Stimulated activated CD8-positive, alpha-beta memory T cell treated with anti-CD3 and anti-CD28 coated beads, Interleukin-2, amount 100 ng/mL, for 48 hours (primary cell): ENCODE results near the gene ATP4B.
"Not testable (repeated sequence)": the region's sequence is repeated elsewhere in the genome, so short reads cannot be mapped to it uniquely, and the experiment has no call there.

Experiments used
- DNase-seq, 2 donors: peaks; one replicate each; pipeline ENCODE4 v3.0.0-alpha.2; 2020; ENCODE audit warnings: low read depth in 2 of 2

ATP4B gene

DNA sequence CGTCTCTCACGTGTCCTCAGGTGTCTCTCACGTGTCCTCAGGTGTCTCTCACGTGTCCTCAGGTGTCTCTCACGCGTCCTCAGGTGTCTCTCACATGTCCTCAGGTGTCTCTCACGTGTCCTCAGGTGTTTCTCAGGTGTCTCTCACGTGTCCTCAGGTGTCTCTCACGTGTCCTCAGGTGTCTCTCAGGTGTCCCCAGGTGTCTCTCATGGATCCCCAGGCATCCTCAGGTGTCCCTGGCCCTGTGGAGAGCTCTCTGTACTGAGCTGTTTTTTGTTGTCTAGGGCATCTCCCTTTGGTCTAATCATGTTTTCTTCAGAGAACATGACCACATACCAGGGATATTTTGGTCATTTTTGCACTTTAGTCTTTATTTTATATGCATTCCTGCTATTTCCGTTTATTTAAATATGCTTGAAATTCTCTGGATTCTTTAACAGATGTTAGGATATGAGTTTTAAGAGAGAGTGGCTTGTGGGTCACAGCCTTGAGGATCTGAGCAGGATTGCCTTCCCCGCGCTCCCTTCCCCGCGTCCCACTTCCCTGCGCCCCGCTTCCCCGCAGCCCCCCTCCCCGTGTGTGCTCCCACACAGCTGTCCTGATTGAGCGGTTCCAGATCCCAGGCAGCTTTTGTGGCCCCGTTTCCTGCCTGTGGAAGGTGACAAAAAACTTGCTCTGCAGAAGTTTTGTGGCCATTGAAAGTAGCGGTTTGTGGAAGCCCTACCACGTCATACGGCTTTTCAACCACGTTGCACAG is 31.9 kb downstream of the ATP4B start:
- DNase-seq = no peak

DNA sequence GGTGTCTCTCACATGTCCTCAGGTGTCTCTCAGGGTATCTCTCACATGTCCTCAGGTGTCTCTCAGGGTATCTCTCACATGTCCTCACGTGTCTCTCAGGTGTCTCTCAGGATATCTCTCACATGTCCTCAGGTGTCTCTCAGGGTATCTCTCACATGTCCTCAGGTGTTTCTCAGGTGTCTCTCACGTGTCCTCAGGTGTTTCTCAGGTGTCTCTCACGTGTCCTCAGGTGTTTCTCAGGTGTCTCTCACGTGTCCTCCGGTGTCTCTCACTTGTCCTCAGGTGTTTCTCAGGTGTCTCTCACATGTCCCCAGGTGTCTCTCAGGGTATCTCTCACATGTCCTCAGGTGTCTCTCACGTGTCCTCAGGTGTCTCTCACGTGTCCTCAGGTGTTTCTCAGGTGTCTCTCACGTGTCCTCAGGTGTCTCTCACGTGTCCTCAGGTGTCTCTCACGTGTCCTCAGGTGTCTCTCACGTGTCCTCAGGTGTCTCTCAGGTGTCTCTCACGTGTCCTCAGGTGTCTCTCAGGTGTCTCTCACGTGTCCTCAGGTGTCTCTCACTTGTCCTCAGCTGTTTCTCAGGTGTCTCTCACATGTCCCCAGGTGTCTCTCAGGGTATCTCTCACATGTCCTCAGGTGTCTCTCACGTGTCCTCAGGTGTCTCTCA is 33.2 kb downstream of the ATP4B start:
- DNase-seq = not testable (repeated sequence)

DNA sequence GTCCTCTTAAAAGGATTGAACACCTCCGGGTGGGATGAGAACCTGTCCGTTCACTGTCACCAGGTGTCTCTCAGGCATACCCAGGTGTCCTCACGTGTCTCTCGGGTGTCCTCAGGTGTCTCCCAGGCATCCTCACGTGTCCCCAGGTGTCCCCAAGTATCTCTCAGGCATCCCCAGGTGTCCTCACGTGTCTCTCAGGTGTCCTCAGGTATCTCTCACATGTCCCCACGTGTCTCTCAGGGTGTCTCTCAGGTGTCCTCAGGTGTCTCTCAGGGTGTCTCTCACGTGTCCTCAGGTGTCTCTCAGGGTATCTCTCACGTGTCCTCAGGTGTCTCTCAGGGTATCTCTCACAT is 33.8 kb downstream of the ATP4B start:
- DNase-seq = no peak

DNA sequence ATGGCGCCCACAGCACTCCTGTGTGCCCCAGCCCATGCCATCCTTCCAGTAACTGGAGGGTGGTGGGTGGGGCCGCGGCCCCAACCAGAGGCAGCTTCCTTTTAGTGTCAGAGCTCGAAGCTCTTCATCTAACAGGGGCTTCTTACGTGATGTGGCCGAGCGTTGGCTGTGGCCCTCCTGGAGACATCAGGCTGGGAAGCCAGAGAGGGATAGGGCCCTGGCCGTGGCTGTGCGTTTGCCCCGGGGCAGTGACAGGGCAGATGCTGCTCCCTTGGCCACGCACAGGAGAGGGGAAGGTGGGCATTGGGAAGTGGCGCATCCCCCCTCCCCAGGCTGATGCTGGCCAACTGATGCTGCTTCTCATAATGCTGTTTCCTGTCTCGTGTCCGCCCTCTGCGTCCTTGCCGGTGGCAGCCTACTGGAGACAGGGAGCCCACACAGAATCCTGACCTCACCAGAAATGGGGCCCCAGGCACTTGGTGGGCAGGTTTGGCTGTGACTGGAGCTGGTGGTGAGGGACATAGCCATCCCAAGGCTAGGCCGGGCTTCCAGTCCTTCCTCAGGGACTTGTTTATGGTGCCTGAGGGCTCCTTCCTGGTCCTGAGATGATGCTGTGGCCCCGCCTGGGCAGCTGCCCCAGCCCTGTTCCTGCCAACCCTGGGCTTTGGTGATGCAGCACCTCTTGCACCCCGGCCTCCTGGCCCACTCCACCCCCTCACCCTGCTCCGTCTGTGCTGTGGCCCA is 34.3 kb downstream of the ATP4B start:
- DNase-seq = no peak

DNA sequence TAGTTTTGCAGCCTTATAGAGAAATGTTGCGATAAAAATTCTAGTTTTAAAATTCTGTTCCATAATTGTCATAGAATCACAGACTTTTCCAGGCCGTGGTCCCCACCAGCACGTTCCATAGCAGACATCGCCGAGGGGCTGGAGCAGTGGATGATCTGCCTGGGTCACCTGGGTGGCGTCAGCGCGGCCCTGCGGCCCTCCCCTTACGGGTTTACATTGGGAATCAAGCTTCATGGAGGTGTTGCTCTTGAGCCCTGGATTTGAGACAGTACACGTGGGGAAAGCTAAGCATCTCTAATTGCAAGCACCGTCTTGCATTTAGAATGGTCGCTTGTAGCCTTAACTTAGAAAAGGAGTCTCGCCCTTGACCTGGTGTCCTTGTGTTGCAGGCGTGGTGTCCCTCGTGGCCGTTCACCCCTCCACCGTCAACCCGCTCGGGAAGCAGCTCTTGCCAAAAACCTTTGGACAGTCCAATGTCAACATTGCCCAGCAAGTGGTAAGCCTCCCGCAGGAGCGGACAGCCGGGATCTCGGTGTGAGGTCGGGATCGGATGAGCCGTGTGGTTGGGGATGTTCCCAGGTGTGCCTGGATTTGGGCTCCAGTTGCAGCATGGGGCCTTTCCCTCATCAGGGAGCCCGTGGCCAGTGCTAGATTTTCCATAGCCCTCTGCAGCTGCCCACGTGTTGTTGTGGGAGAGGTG is 35.1 kb downstream of the ATP4B start:
- no peak for DNase-seq

DNA sequence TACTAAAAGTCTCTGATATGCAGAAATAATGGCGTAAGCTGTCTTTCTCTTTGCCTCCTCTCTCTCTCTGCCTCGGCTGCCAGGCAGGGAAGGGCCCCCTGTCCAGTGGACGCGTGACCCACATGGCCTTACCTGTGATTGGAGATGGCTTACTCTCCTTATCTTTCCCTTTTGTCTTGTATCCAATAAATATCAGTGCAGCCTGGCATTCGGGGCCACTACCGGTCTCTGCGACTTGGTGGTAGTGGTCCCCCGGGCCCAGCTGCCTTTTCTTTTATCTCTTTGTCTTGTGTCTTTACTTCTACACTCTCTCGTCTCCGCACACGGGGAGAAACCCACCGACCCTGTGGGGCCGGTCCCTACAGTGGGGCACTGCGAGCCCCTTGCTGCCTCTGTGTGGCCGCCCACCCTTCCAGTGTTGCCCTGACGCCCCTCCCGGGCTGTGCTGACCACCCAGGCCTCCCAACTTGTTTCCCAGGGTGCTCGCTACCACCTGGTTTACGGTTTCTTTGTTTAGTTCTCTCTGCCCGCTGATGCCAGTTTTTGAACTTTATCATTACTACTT is 35.9 kb downstream of the ATP4B start:
- DNase-seq = not testable (repeated sequence)

DNA sequence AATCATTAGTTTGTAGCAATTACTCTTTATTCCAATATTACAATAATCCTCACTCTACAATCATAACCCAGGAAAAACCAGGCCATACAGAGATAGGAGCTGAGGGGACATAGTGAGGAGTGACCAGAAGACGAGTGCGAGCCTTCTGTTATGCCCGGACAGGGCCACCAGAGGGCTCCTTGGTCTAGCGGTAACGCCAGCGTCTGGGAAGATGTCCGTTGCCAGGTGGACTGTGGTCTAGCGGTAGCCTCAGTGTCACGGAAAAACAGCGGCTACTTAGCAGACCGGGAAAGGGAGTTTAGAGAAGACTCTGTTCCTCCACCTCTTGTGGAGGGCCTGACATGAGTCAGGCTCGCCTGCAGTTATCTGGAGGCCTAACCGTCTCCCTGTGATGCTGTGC is 36.5 kb downstream of the ATP4B start:
- DNase-seq = not testable (repeated sequence)

DNA sequence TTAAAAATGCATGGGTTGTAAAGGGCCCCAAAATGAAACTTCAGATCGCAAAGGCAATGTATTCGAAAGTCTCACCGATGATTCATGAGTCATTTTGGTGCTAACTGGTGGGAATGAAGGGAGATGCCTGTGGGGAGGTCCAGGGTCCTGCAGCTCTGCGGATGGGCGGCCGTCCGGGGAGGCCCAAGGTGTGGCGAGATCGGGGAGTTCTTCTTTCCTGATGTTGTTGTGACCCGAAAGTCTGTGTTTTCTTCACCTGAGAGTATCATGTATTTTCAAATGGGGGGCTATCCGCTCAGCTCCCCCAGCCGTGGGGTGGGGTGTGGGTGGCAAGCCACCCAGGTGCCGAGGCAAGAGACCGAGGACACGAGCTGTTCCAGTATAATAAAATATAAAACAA is 37.0 kb downstream of the ATP4B start:
- DNase-seq = no peak

DNA sequence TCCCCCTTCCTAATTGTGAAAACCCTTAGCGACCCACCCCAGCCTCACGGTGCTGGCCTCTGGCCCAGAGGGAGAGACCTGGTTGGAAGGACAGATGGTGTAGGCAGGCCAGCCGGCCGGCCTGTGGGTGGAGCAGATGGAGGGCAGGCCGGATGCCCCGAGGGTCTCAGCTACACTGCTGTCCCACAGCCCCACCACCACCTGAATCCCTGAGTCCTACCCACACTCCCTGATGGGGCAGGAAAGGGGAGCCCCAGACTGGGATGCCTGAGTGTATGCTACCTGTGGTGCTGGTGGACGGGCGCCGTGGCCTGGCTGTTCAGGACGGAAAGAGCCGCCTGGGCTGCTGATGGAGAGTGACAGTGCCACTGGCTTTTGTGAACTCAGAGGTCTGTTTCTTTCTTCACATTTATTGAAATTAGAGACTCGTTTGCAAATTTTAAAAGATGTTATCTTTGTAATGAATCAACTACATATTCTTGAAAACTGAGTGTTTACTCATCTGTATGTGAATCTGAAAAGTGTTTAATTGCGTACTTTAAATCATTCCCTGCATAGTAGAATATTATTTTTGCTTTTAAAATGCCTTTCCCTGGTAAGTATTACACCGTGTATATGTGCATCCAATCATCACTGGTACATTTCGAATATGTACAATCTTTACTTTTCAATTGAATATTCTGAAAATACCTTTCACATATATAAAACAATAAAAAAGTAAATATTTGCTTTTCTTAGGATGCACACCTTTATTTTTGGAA is 37.8 kb downstream of the ATP4B start:
- no peak for DNase-seq

DNA sequence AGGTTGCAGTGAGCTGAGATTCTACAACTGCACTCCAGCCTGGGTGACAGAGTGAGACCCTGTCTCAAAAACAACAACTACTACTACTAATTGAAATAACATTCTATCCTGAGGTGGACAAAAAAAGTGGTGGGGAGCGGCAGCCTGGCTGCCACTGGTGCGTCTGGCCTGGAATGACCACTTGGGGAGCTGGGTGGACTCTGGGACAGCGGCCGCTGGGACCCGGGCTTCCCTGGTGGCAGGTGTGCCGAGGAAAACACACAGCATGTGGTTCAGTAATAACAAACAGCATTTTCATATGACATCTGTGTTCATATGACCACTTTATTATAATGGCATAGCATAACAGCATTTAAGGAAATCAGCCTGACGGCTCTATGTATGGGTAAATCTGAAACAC is 39.5 kb downstream of the ATP4B start:
- no peak for DNase-seq

DNA sequence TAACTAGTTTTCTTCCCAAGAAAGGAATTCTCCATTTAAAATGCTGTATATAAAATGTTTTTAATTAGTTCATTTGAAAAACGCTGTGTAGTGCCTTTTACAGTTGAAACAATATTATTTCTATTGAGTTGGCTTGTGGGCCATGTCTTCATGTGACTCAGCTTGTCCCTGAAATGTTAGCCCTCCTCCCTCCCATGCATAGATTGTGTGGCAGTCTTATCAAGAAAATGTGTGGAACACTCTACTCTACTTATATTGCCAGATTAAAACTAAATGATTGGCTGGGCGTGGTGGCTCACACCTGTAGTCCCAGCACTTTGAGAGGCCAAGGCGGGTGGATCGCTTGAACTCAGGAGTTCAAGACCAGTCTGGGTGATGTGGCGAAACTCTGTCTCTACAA is 40.0 kb downstream of the ATP4B start:
- no peak for DNase-seq

DNA sequence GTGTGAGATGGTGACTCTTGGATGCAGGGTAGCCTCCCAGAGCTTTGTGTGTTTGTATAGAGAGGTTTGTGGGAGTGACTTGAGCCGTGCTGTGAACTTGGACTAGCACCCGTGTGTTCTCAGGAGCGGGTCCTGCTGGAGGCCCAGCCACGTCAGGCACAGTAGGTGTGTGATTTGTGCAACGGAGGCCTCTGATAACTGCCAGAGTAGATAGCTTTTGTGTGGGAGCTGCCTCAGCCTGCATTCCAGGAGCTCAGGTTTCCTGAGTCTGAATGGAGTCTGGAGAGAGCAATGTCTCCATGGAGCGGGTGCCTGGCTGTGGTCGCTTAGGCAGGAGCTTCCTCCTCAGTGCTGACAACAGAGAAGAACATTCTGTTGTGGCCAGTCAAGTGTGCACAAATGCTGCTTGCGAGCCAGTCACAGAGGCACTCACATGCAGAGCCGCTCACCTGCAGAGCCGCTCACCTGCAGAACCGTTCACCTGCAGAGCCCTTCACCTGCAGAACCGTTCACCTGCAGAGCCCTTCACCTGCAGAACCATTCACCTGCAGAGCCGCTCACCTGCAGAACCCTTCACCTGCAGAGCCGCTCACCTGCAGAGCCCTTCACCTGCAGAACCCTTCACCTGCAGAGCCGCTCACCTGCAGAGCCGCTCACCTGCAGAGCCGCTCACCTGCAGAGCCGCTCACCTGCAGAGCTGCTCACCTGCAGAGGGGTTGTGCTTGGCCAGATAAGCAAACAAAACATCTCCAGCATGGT is 40.8 kb downstream of the ATP4B start:
- no peak for DNase-seq

DNA sequence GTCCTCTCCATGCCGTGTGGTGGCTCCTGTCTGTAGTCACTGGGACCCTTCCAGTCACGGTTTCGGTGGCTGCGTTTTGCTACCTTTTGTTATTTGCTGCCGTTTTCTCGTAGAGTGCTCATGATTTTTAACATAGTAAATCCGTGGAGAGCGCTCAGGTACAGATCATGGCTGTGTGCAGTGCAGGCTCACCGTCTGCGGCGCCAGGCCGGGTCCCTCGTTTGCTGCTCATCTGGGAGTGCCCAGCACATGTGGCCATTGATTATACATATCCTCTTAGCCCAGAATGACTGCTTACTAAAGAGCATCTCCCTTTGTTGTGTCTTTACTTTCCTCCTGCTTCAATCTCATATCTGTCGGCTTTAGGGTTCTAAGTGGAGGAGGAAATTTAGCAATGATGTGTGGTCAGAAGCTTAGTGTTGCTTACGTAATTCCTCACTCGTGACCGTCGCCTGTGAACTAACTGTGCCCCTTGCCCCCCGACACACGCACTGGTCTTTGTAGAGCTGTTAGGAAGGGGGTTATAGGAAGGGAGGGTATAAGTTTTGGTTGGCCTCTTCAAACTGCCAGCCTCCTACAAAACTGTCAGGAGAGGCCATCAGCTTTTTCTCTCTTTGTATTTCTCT is 41.6 kb downstream of the ATP4B start:
- DNase-seq = no peak

DNA sequence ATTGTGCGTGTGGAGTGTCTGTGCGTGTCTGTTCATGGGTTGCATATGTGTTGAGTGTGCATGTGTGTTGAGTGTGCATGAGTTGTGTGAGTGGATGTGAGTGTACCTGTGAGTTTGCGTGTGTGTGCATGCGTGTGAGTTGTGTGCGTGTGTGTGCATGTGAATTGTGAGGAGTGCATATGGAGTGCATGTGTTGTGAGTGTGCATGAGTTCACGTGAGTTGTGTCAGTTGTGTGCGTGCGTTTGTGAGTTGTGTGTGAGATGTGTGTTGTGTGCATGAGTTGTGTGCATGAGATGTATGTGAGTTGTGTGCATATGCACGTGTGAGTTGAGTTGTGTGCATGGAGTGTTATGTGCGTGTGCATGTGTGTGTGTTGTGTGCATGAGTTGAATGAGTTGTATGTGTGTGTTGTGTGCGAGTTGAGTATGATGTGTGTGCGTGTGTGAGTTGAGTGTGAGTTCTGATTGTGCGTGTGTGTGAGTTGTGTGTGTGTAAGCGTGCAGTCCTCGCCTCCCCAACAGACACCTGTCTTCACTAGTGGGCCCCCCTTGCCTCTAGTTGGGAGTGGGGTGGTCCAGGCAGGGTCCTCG is 44.1 kb downstream of the ATP4B start:
- no peak for DNase-seq

DNA sequence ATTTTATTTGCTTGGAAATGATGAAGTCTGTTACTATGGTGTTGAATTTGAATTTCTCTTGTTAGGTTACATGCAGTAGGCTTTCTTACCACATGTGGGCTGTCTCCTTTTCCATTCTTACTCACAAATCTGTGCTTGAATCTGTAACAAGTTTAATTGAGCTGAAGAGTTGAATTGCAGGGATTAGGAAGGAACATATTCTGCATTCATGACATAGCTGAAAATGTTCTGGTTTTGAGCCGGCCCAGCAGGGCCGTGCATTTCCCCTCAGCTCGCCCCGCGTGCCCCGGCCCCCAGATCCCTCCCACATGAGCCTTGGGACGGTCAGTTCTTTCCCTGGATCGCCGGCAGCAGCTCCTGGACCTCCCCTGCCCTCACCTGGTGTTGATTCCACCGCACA is 45.4 kb downstream of the ATP4B start:
- DNase-seq = no peak

DNA sequence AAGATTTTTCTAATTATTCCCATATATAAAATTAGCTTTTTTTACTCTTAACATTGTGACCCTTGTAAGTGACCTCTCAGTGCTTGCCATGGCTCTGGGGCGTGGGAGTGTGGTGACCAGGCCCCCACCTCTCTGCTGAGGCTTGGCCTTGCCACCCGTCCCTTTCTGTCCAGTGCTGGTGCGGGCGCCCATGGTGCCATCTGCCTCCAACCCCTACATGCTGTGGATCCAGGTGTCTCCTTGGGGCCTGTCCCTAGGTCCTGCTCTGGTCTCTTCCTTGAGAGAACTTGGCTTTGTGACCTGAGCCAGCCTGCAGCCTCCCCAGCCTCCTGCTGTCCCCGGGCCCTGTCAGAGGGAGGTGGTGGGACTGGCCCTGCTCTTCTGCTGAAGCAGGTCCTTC is 46.0 kb downstream of the ATP4B start:
- no peak for DNase-seq

DNA sequence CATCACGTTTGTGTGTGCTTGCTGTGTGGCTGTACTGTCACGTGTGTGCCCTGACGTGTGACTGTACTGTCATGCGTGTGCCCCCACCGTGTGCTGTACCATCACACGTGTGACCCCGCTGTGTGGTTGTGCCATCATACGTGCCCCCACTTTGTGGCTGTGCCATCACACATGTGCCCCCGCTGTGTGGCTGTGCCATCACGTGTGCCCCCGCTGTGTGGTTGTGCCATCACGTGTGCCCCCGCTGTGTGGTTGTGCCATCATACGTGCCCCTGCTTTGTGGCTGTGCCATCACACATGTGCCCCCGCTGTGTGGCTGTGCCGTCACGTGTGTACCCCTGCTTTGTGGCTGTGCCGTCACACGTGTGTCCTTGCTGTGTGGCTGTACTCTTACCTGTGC is 47.7 kb downstream of the ATP4B start:
- DNase-seq = no peak

DNA sequence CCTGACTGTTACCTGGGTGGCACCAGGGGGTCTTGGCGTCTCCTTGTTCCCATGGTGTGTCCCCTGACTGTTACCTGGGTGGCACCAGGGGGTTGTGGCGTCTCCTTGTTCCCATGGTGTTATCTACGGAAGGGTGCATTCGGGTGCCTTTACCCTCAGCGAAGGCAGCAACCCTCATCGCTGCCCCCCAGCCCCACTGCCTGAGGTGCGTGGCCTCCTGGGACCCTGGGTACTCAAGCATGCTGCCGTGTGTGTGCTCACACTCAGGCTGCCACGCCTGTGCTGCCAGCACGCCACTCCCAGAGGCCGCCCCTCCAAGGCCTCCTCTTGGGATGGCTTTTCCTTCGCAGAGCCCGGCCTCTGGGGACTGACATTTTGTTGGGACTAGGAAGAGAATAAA is 48.4 kb downstream of the ATP4B start:
- no peak for DNase-seq

DNA sequence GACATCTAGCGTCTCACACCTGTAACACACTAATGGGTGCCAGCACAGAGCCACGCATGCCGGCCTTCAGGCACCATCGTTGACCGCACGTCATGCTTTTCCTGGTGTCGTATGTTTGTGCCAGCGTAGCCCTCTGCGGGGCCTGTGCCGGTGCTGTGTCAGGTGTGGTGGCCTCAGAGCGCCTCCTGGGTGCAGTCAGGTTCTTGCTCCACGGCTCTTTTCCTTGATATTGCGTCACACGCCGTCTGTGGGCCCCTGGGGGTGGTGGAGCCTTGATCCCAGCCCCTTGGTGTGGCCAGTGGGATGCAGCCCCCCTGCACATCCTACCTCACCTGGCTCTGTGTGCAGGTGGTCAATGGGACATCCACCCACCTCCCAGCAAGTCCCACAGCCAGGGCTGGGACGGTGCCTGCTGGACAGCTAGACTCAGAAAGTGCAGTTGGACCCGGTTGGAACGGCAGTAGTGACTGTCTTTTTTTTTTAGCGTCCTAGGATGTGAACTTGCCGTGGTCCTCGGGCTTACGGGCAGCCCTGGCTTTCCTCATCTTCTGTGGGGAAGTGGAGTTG is 48.9 kb downstream of the ATP4B start:
- DNase-seq = no peak
